ENCODE results near the gene CYB561. TPM values are rescaled to one million over a fixed set of nuclear protein-coding genes. Genes with fewer than 3 reads are reported as not detected.

CYB561 gene
- total RNA-seq, 1 experiment from 2014 or later = 29.1 TPM

- TF ChIP-seq EZH2 (IDR thresholded peaks at IDR 0.05; ENCODE audit: borderline replicate concordance, low read depth, low read length, poor library complexity, severe bottlenecking) (no peak), CTCF (conservative IDR thresholded peaks at IDR 0.05; ENCODE audit: low read depth, low read length) (no peak)
- POLR2A ChIA-PET (ENCODE audit: low non-redundant PET) = no interaction called here
- Histone ChIP-seq H3K4me1 (ENCODE audit: insufficient read depth, low read length, poor library complexity, severe bottlenecking) (peaks cover 18% of the 10 kb centered on the region), H3K9me3 (ENCODE audit: low read depth, low read length, poor library complexity, severe bottlenecking) (no peaks in the 10 kb centered on the region), H3K36me3 (ENCODE audit: insufficient read depth, low read length, poor library complexity, severe bottlenecking) (no peaks in the 10 kb centered on the region), H3K27me3 (replicated peaks; ENCODE audit: insufficient read depth, low read depth, low read length, poor library complexity) (no peaks in the 10 kb centered on the region), H3K4me3 (ENCODE audit: low read depth, low read length, poor library complexity, severe bottlenecking) (no peak overlapping the region), H3K27ac (ENCODE audit: low read depth, low read length, poor library complexity, severe bottlenecking) (no peak overlapping the region)
- CTCF ChIA-PET = no interaction called here
- no TSS peak for BruUV-seq (replicated peaks)
- DNase-seq (ENCODE audit: low spot score) = no peak
- intact Hi-C loops (cut with micrococcal nuclease; ENCODE audit: unreplicated experiment) = no loop called here
These were observed 6.4 kb downstream of the CYB561 start for GRCh38 chr17:63439687-63440086.

- Histone ChIP-seq H3K4me3 (ENCODE audit: low read depth, low read length, poor library complexity, severe bottlenecking) (no peak overlapping the region), H3K27me3 (replicated peaks; ENCODE audit: insufficient read depth, low read depth, low read length, poor library complexity) (no peaks in the 10 kb centered on the region), H3K4me1 (ENCODE audit: insufficient read depth, low read length, poor library complexity, severe bottlenecking) (peaks cover 31% of the 10 kb centered on the region), H3K9me3 (ENCODE audit: low read depth, low read length, poor library complexity, severe bottlenecking) (no peaks in the 10 kb centered on the region), H3K36me3 (ENCODE audit: insufficient read depth, low read length, poor library complexity, severe bottlenecking) (no peaks in the 10 kb centered on the region), H3K27ac (ENCODE audit: low read depth, low read length, poor library complexity, severe bottlenecking) (no peak overlapping the region)
- POLR2A ChIA-PET (ENCODE audit: low non-redundant PET) = no interaction called here
- DNase-seq (ENCODE audit: low spot score) = no peak
- no TSS peak for BruUV-seq (replicated peaks)
- intact Hi-C loops (cut with micrococcal nuclease; ENCODE audit: unreplicated experiment) = no loop called here
- CTCF ChIA-PET = no interaction called here
- TF ChIP-seq CTCF (conservative IDR thresholded peaks at IDR 0.05; ENCODE audit: low read depth, low read length) = no peak
- TF ChIP-seq EZH2 (IDR thresholded peaks at IDR 0.05; ENCODE audit: borderline replicate concordance, low read depth, low read length, poor library complexity, severe bottlenecking) = no peak
These were observed 7.7 kb downstream of the CYB561 start for GRCh38 chr17:63438092-63439051.

- DNase-seq (ENCODE audit: low spot score) = no peak
- TF ChIP-seq CTCF (conservative IDR thresholded peaks at IDR 0.05; ENCODE audit: low read depth, low read length) (no peak), EZH2 (IDR thresholded peaks at IDR 0.05; ENCODE audit: borderline replicate concordance, low read depth, low read length, poor library complexity, severe bottlenecking) (no peak)
- Histone ChIP-seq H3K4me3 (ENCODE audit: low read depth, low read length, poor library complexity, severe bottlenecking) (no peak overlapping the region), H3K36me3 (ENCODE audit: insufficient read depth, low read length, poor library complexity, severe bottlenecking) (no peaks in the 10 kb centered on the region), H3K27ac (ENCODE audit: low read depth, low read length, poor library complexity, severe bottlenecking) (no peak overlapping the region), H3K4me1 (ENCODE audit: insufficient read depth, low read length, poor library complexity, severe bottlenecking) (peaks cover 27% of the 10 kb centered on the region), H3K9me3 (ENCODE audit: low read depth, low read length, poor library complexity, severe bottlenecking) (no peaks in the 10 kb centered on the region), H3K27me3 (replicated peaks; ENCODE audit: insufficient read depth, low read depth, low read length, poor library complexity) (no peaks in the 10 kb centered on the region)
- POLR2A ChIA-PET (ENCODE audit: low non-redundant PET) = no interaction called here
- intact Hi-C loops (cut with micrococcal nuclease; ENCODE audit: unreplicated experiment) = no loop called here
- CTCF ChIA-PET = no interaction called here
- no TSS peak for BruUV-seq (replicated peaks)
These were observed 8.6 kb downstream of the CYB561 start for GRCh38 chr17:63437287-63438091.

Data from A673 (cell line).